ENCODE results near the gene CFAP99.

DNA sequence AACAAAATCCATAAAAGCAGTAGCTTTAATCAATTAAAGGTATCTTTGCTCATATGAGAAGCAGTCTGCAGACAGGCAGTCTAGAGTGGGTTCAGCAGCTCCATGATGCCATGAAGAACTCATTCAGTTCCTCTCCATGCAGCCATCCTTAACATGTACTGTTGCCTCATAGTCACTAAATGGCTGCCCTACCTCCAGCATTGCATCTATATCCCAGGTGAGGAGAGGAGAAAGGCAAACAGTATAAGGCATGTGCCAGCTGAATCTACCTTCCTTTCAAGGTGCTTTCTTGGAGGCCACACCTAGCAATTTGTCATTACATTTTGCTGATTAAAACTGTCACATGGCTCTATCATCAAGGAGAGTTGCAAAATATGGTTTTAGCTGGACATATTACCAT is 13.2 kb downstream of the CFAP99 start:
- TF ChIP-seq, protein P1, sequence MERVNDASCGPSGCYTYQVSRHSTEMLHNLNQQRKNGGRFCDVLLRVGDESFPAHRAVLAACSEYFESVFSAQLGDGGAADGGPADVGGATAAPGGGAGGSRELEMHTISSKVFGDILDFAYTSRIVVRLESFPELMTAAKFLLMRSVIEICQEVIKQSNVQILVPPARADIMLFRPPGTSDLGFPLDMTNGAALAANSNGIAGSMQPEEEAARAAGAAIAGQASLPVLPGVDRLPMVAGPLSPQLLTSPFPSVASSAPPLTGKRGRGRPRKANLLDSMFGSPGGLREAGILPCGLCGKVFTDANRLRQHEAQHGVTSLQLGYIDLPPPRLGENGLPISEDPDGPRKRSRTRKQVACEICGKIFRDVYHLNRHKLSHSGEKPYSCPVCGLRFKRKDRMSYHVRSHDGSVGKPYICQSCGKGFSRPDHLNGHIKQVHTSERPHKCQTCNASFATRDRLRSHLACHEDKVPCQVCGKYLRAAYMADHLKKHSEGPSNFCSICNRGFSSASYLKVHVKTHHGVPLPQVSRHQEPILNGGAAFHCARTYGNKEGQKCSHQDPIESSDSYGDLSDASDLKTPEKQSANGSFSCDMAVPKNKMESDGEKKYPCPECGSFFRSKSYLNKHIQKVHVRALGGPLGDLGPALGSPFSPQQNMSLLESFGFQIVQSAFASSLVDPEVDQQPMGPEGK (CRISPR knock-in tag; IDR thresholded peaks at IDR 0.05; ENCODE audit: borderline replicate concordance): no peak
- TF ChIP-seq ZFP3 (CRISPR knock-in tag; IDR thresholded peaks at IDR 0.05): no peak
- TF ChIP-seq RARB (CRISPR knock-in tag; IDR thresholded peaks at IDR 0.05): no peak
- TF ChIP-seq, protein P2, sequence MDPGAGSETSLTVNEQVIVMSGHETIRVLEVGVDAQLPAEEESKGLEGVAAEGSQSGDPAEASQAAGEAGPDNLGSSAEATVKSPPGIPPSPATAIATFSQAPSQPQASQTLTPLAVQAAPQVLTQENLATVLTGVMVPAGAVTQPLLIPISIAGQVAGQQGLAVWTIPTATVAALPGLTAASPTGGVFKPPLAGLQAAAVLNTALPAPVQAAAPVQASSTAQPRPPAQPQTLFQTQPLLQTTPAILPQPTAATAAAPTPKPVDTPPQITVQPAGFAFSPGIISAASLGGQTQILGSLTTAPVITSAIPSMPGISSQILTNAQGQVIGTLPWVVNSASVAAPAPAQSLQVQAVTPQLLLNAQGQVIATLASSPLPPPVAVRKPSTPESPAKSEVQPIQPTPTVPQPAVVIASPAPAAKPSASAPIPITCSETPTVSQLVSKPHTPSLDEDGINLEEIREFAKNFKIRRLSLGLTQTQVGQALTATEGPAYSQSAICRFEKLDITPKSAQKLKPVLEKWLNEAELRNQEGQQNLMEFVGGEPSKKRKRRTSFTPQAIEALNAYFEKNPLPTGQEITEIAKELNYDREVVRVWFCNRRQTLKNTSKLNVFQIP (CRISPR knock-in tag; IDR thresholded peaks at IDR 0.05; ENCODE audit: borderline replicate concordance, low read depth): no peak
- TF ChIP-seq CSDC2 (CRISPR knock-in tag; IDR thresholded peaks at IDR 0.05): no peak
- TF ChIP-seq ZNF565 (CRISPR knock-in tag; conservative IDR thresholded peaks at IDR 0.05; ENCODE audit: low read depth): no peak

Data from SK-N-SH treated with all-trans-retinoic acid at 6 μM for 48 hours (cell line).